Peyer's patch (tissue), 4 donors: ENCODE results near the gene DAB1. TPM values are rescaled to one million over a fixed set of nuclear protein-coding genes. Genes with fewer than 3 reads are reported as not detected.

Experiments used
- DNase-seq, 3 donors: peaks; one replicate each; pipeline ENCODE4 v3.0.0-alpha.2; 2017 to 2019
- H3K27ac ChIP-seq, 4 donors: fragments of 200-600 bp; sonication (generic); one replicate each; pipeline ENCODE4 v1.5.1; 2016 to 2019
- H3K27me3 ChIP-seq, 2 donors: fragments of 200-600 bp; sonication (generic); one replicate each; pipeline ENCODE4 v1.5.1; 2019
- H3K36me3 ChIP-seq, 3 donors: fragments of 200-600 bp; sonication (generic); one replicate each; pipeline ENCODE4 v1.5.1; 2016 to 2019
- H3K4me1 ChIP-seq, 4 donors: fragments of 200-600 bp; sonication (generic); one replicate each; pipeline ENCODE4 v1.5.1; 2016 to 2019
- H3K4me3 ChIP-seq, 4 donors: fragments of 200-600 bp; sonication (generic); 1 replicate in 3 of 4; 2 replicates in 1 of 4; pipeline ENCODE4 v1.5.1; 2016 to 2019; ENCODE audit warnings: mild to moderate bottlenecking in 1 of 4
- H3K9me3 ChIP-seq, 4 donors: fragments of 200-600 bp; sonication (generic); one replicate each; pipeline ENCODE4 v1.5.1; 2016 to 2019; ENCODE audit warnings: mild to moderate bottlenecking in 1 of 4
- POLR2A ChIP-seq, 2 donors: fragments of 450-650 bp; IDR thresholded peaks; one replicate each; pipeline ENCODE4 v1.5.1; 2017; ENCODE audit warnings: antibody characterized with exemption in 2 of 2, mild to moderate bottlenecking in 2 of 2, moderate library complexity in 2 of 2
- total RNA-seq, 4 donors: library from RNA; depleted of rRNA; stranded (reverse); fragments of >200 nt; gene quantifications; one replicate each; pipeline ENCODE4 v1.1.0, GENCODE V29; 2016
- TF ChIP-seq, protein P1 (sequence below), 6 experiments: fragments of 450-650 bp in 4 of 6; fragments of 200-600 bp in 2 of 6; sonication (generic) in 1 of 6; IDR thresholded peaks; one replicate each; pipeline ENCODE4 v1.5.1; 2017 to 2019; ENCODE audit warnings: antibody characterized with exemption in 6 of 6, mild to moderate bottlenecking in 3 of 6, moderate library complexity in 1 of 6

The DAB1 gene
- total RNA-seq, 4 donors from 2014 or later = 4.1 to 75.3 (median 63.9) TPM

DNA sequence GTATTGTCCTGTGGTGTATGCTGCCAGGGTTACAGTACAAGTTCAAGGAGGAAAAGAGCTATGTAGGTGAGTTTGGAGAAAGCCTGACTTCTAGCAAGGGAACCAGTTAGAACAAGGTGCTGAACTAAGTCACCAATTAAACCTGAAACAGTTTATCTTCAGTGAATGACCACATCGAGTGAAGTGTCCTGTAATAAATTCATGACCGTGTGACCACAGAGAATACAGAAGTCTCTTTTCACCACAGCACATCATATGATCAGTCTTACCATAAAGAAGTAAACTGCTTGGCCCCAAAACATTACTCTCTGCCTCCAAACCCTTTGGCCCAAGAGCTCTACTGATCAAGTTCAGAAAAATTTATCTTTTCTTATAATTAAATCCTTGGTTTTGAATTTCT lies 141.4 kb downstream of the DAB1 start:
- Histone ChIP-seq H3K27ac (peak overlapping the region in 2 of 4 donors; percentile 41 to 77), H3K4me1 (no peaks in the 10 kb centered on the region), H3K27me3 (no peaks in the 10 kb centered on the region), H3K9me3 (no peaks in the 10 kb centered on the region), H3K4me3 (no peak overlapping the region), H3K36me3 (no peaks in the 10 kb centered on the region)
- no peak for DNase-seq
- TF ChIP-seq, protein P1, sequence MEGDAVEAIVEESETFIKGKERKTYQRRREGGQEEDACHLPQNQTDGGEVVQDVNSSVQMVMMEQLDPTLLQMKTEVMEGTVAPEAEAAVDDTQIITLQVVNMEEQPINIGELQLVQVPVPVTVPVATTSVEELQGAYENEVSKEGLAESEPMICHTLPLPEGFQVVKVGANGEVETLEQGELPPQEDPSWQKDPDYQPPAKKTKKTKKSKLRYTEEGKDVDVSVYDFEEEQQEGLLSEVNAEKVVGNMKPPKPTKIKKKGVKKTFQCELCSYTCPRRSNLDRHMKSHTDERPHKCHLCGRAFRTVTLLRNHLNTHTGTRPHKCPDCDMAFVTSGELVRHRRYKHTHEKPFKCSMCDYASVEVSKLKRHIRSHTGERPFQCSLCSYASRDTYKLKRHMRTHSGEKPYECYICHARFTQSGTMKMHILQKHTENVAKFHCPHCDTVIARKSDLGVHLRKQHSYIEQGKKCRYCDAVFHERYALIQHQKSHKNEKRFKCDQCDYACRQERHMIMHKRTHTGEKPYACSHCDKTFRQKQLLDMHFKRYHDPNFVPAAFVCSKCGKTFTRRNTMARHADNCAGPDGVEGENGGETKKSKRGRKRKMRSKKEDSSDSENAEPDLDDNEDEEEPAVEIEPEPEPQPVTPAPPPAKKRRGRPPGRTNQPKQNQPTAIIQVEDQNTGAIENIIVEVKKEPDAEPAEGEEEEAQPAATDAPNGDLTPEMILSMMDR (IDR thresholded peaks at IDR 0.05) = no peak
- TF ChIP-seq POLR2A (IDR thresholded peaks at IDR 0.05) = no peak

GRCh38 chr1:57281324-57281723 lies 142.5 kb downstream of the DAB1 start:
- Histone ChIP-seq H3K27ac (peak overlapping the region in 3 of 4 donors; percentile 45 to 77 (median 74)), H3K4me3 (no peak overlapping the region), H3K9me3 (no peaks in the 10 kb centered on the region), H3K4me1 (peaks cover 0 to 3% (median 1%) of the 10 kb centered on the region in 4 donors), H3K36me3 (no peaks in the 10 kb centered on the region), H3K27me3 (no peaks in the 10 kb centered on the region)
- TF ChIP-seq, protein P1 (IDR thresholded peaks at IDR 0.05) = no peak
- peak in 1 of 3 donors; percentile 78 for DNase-seq

DNA sequence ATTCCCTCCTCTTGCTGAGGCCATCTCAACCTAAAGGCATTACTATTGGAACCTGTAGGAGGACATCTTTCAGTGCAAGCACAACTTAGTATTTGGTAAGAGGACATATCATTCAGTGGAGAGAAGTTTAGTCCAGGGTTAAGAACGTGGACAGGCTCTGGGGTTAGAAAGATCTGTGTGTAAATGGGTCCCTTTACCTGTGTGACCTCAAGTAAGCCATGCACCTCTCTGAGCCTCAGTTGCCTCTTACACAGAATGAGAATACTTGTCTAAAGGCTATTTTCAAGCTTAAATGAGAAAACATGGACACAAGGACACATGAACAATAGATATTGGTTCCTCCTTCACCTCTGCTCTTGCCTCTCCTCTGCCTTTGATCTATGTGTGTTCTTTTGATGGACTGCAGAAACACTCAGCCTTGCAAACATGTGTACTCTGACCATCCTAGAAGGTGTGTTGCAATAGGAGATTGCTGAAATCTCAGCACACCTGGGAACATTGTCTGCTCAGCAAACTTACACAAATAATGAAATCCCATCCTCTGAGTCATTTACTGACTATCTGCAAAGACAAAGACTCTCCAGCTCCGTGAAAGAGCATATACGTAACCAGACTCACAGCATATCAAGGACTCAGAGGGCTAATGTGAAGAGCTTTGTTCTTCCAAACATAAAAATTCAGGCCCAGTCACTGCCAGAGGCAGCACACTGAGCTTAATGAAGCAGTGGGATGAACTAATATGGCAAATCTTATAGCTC lies 143.8 kb downstream of the DAB1 start:
- peak in 1 of 3 donors; percentile 59 for DNase-seq

GRCh38 chr1:57278558-57278957 lies 145.3 kb downstream of the DAB1 start:
- Histone ChIP-seq H3K27me3 (no peaks in the 10 kb centered on the region), H3K9me3 (no peaks in the 10 kb centered on the region), H3K4me3 (no peak overlapping the region), H3K36me3 (no peaks in the 10 kb centered on the region), H3K27ac (no peak overlapping the region), H3K4me1 (peaks cover 0 to 3% (median 1%) of the 10 kb centered on the region in 4 donors)
- no peak for TF ChIP-seq POLR2A (IDR thresholded peaks at IDR 0.05)
- TF ChIP-seq, protein P1 (IDR thresholded peaks at IDR 0.05) = no peak
- DNase-seq = no peak

More for the DNA sequence above, 143.8 kb downstream of the DAB1 start:
- peaks cover 0 to 3% (median 1%) of the 10 kb centered on the region in 4 donors for H3K4me1 ChIP-seq
- no peaks in the 10 kb centered on the region for H3K36me3 ChIP-seq
- TF ChIP-seq POLR2A (IDR thresholded peaks at IDR 0.05) = peak in 1 of 2 donors; percentile 25
- TF ChIP-seq, protein P1 (IDR thresholded peaks at IDR 0.05) = no peak
- H3K9me3 ChIP-seq = no peaks in the 10 kb centered on the region
- no peaks in the 10 kb centered on the region for H3K27me3 ChIP-seq
- H3K27ac ChIP-seq = peak overlapping the region in 3 of 4 donors; percentile 45 to 77 (median 73)
- H3K4me3 ChIP-seq = no peak overlapping the region

GRCh38 chr1:57277681-57278080 lies 146.2 kb downstream of the DAB1 start:
- no peak for TF ChIP-seq POLR2A (IDR thresholded peaks at IDR 0.05)
- TF ChIP-seq, protein P1 (IDR thresholded peaks at IDR 0.05) = no peak
- no peaks in the 10 kb centered on the region for H3K27me3 ChIP-seq
- DNase-seq = no peak
- H3K4me3 ChIP-seq = no peak overlapping the region
- H3K27ac ChIP-seq = no peak overlapping the region
- H3K9me3 ChIP-seq = no peaks in the 10 kb centered on the region
- H3K36me3 ChIP-seq = no peaks in the 10 kb centered on the region
- peaks cover 0 to 3% (median 1%) of the 10 kb centered on the region in 4 donors for H3K4me1 ChIP-seq
